HepG2 (cell line): ENCODE results near the gene LDB3. TPM values are rescaled to one million over a fixed set of nuclear protein-coding genes. Genes with fewer than 3 reads are reported as not detected.

ENCODE experiments used
- ATAC-seq: fragments of 200-7000 bp; cut with Tn5 transposase; 3 replicates; pipeline ENCODE4 v1.9.1; 2020; ENCODE audit warnings: mild to moderate bottlenecking, moderate library complexity
- BruUV-seq: library from RNA; stranded (reverse); fragments of 400-500 nt; replicated peaks from 2 replicates; lab custom pipeline; 2021; lab: Mats Ljungman, UMichigan
- CTCF ChIA-PET: fragments of 300-600 bp; formaldehyde crosslinking; extraction: SDS; loops from one replicate; lab custom pipeline; 2021; ENCODE audit warnings: low total read pairs, inconsistent platforms, low intra/inter-chr PET ratio; lab: Yijun Ruan, JAX
- POLR2A ChIA-PET: fragments of 350-600 bp; sonication (Branson Sonifier 250); formaldehyde crosslinking; loops from one replicate; lab custom pipeline; 2020; ENCODE audit warnings: antibody characterized with exemption, inconsistent platforms; lab: Yijun Ruan, JAX
- DNase-seq: peaks from one replicate; pipeline ENCODE4 v3.0.0-alpha.2; 2015; ENCODE audit warnings: low spot score
- FAIRE-seq: peaks from 3 replicates; lab custom pipeline; 2011; peaks lifted over from hg19 to GRCh38; lab: Jason Lieb, UNC
- H2AFZ ChIP-seq: one replicate; pipeline ENCODE4 v1.6.1; 2011; ENCODE audit warnings: low read length, inconsistent platforms
- H3K27ac ChIP-seq: fragments of 300-600 bp; 3 replicates; pipeline ENCODE4 v1.8.0; 2011; ENCODE audit warnings: mixed run types, mild to moderate bottlenecking, mixed read lengths, low read length, inconsistent platforms; ENCODE audit not compliant: insufficient read depth; ENCODE audit errors: extremely low read length
- H3K27me3 ChIP-seq, 2 experiments: fragments of 200-600 bp in 1 of 2; 2 replicates in 1 of 2; 3 replicates in 1 of 2; pipeline versions ENCODE4 v1.6.0 to v1.8.0; 2011; ENCODE audit warnings: low read length in 2 of 2, mild to moderate bottlenecking in 2 of 2, moderate library complexity in 2 of 2, inconsistent platforms in 1 of 2; ENCODE audit not compliant: insufficient read depth in 2 of 2, control insufficient read depth in 1 of 2
- H3K36me3 ChIP-seq, 2 experiments: fragments of 200-600 bp in 1 of 2; replicated peaks in 1 of 2; 2 replicates in 1 of 2; 3 replicates in 1 of 2; pipeline versions ENCODE4 v1.5.1 to v1.8.0; 2011; ENCODE audit warnings: low read length in 2 of 2, inconsistent platforms in 1 of 2; ENCODE audit not compliant: insufficient read depth in 2 of 2, control insufficient read depth in 1 of 2
- H3K4me1 ChIP-seq: 2 replicates; pipeline ENCODE4 v1.5.1; 2012; ENCODE audit warnings: low read length, inconsistent platforms; ENCODE audit not compliant: insufficient read depth
- H3K4me2 ChIP-seq: 2 replicates; pipeline ENCODE4 v1.6.0; 2011; ENCODE audit warnings: low read depth, low read length, inconsistent platforms
- H3K4me3 ChIP-seq, 3 experiments: fragments of 200-600 bp in 1 of 3; sonication (generic), shearing (Covaris generic) in 1 of 3; replicated peaks in 1 of 3; 2 replicates each; pipeline ENCODE4 v1.5.1; 2011 to 2016; ENCODE audit warnings: low read length in 3 of 3, inconsistent platforms in 2 of 3, low read depth in 2 of 3, mild to moderate bottlenecking in 2 of 3, control low read depth in 1 of 3, mixed read lengths in 1 of 3; ENCODE audit not compliant: insufficient read depth in 1 of 3
- H3K79me2 ChIP-seq: one replicate; pipeline ENCODE4 v1.6.1; 2011; ENCODE audit warnings: low read length, inconsistent platforms; ENCODE audit not compliant: insufficient read depth
- H3K9ac ChIP-seq: 2 replicates; pipeline ENCODE4 v1.6.0; 2011; ENCODE audit warnings: mild to moderate bottlenecking, low read depth, low read length, inconsistent platforms; ENCODE audit not compliant: insufficient read depth
- H3K9me3 ChIP-seq: 2 replicates; pipeline ENCODE4 v1.5.1; 2012; ENCODE audit warnings: mild to moderate bottlenecking, low read length
- H4K20me1 ChIP-seq: 2 replicates; pipeline ENCODE4 v1.6.0; 2011; ENCODE audit warnings: inconsistent platforms, mild to moderate bottlenecking, low read length, moderate library complexity; ENCODE audit not compliant: insufficient read depth
- ERF ChIP-seq: IDR thresholded peaks from 2 replicates; pipeline ENCODE4 v1.6.1; 2018; ENCODE audit warnings: missing biosample characterization, missing genetic modification reagents
- FOSL2 ChIP-seq: sonication (generic); formaldehyde crosslinking; IDR thresholded peaks from 2 replicates; pipeline ENCODE4 v1.4.0; 2020; ENCODE audit warnings: missing genetic modification reagents
- FOXM1 ChIP-seq: sonication (generic); formaldehyde crosslinking; IDR thresholded peaks from 2 replicates; pipeline ENCODE4 v1.5.0; 2020; ENCODE audit warnings: missing genetic modification reagents
- MYC ChIP-seq: sonication (generic); formaldehyde crosslinking; IDR thresholded peaks from 2 replicates; pipeline ENCODE4 v1.9.0; 2021; ENCODE audit warnings: missing genetic modification reagents, borderline replicate concordance
- PBX3 ChIP-seq: sonication (generic); formaldehyde crosslinking; IDR thresholded peaks from 2 replicates; pipeline ENCODE4 v1.8.1; 2023; ENCODE audit warnings: missing genetic modification reagents, inconsistent platforms, borderline replicate concordance
- SMAD1 ChIP-seq: sonication (generic); formaldehyde crosslinking; IDR thresholded peaks from 2 replicates; pipeline ENCODE4 v1.4.0; 2020; ENCODE audit warnings: missing genetic modification reagents, low read depth, mild to moderate bottlenecking, borderline replicate concordance
- TIGD3 ChIP-seq: sonication (generic); formaldehyde crosslinking; IDR thresholded peaks from 2 replicates; pipeline ENCODE4 v1.5.1; 2020; ENCODE audit warnings: mild to moderate bottlenecking, missing genetic modification reagents, borderline replicate concordance
- ZBTB21 ChIP-seq: sonication (generic); formaldehyde crosslinking; IDR thresholded peaks from 2 replicates; pipeline ENCODE4 v1.4.0; 2020; ENCODE audit warnings: missing genetic modification reagents
- ZNF407 ChIP-seq: sonication (generic); formaldehyde crosslinking; IDR thresholded peaks from one replicate; pipeline ENCODE4 v1.5.1; 2020; ENCODE audit warnings: mild to moderate bottlenecking, missing genetic modification reagents; ENCODE audit errors: not compliant biosample characterization
- ZNF691 ChIP-seq: sonication (generic); formaldehyde crosslinking; IDR thresholded peaks from 2 replicates; pipeline ENCODE4 v1.4.0; 2020; ENCODE audit warnings: missing genetic modification reagents, low read depth, mild to moderate bottlenecking, borderline replicate concordance
- ZNF780A ChIP-seq: sonication (generic); formaldehyde crosslinking; IDR thresholded peaks from 2 replicates; pipeline ENCODE4 v1.8.0; 2022; ENCODE audit warnings: mild to moderate bottlenecking, missing genetic modification reagents, moderate library complexity
- WGBS: methylation state at CpG from one replicate; pipeline ENCODE4 v1.1.6; 2017; ENCODE audit warnings: low lambda C conversion rate; 5-methylcytosine and 5-hydroxymethylcytosine counted together
- in situ Hi-C: cut with HindIII; loops from 2 replicates; pipeline ENCODE4 v1.10.0; 2017; ENCODE audit warnings: low pct_unique_long_range_greater_than_20kb; ENCODE audit not compliant: extremely low pct_ligation_motif_present
- intact Hi-C: fragments of 100-400 bp; cut with micrococcal nuclease; formaldehyde crosslinking; loops from one replicate; pipeline ENCODE4 v1.10.0; 2022; ENCODE audit not compliant: unreplicated experiment
- polyA plus RNA-seq, 8 experiments: library from polyadenylated mRNA; depleted of rRNA in 3 of 8; stranded (reverse) in 7 of 8; unstranded in 1 of 8; fragments of >200 nt; fragmentation: Illumina TruSeq in 4 of 8; extraction: Trizol in 4 of 8; gene quantifications; 2 replicates each; pipeline versions ENCODE4 v1.2.1 to v1.2.3, GENCODE V29; 2011 to 2016; ENCODE audit warnings: low read depth in 4 of 8, missing spikeins in 1 of 8, mixed read lengths in 1 of 8; ENCODE audit not compliant: insufficient read depth in 1 of 8
- total RNA-seq, 5 experiments: library from RNA; depleted of rRNA; stranded (reverse); fragments of >200 nt; fragmentation: Illumina TruSeq; extraction: Trizol; gene quantifications; 2 replicates each; pipeline ENCODE4 v1.2.3, GENCODE V29; 2016; ENCODE audit warnings: low read depth in 1 of 5

The LDB3 gene
- total and polyA plus RNA-seq, 2 of the 13 experiments (the other 11 are each of a cell fraction or from before 2014, with no cell fraction given) = not detected

DNA sequence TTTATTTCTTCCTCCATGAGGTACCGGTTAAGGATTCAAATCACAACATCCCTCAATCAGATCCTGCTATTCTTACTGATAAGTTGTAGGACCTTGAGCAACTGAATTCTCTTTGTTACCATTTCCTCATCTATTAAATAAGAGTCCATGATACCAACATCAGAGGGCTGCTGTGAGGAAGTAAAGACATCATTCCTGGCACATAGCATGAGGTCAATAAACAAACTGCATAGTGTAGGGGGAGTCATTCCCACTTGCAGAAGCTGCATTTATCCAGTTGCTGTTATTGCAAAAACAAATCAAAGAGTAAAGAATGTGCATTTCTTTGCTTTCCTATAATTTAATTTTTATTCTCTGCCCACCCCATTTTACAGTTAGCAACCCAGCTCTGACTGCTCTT, 36.8 kb downstream of the LDB3 start:
- Histone ChIP-seq H3K9me3 (no peaks in the 10 kb centered on the region), H4K20me1 (no peaks in the 10 kb centered on the region), H3K9ac (no peak overlapping the region), H3K4me1 (no peaks in the 10 kb centered on the region), H3K4me3 (no peak overlapping the region), H3K27me3 (peaks cover under 1 to 5% of the 10 kb centered on the region in 2 experiments; a peak in 2 of 5 replicates), H2AFZ (no peak overlapping the region), H3K4me2 (no peak overlapping the region), H3K27ac (no peak overlapping the region), H3K36me3 (no peaks in the 10 kb centered on the region), H3K79me2 (no peaks in the 10 kb centered on the region)
- DNase-seq (no peak), FAIRE-seq (no peak), ATAC-seq (no peak)
- no TSS peak for BruUV-seq
- WGBS = 77% methylated on average over 1 of the region's 1 CpG
- intact Hi-C loops = no loop called here
- ChIA-PET CTCF (no interaction called here), POLR2A (no interaction called here)
- in situ Hi-C loops = no loop called here
- no peak for TF ChIP-seq FOXM1 (CRISPR knock-in tag)
- TF ChIP-seq ZNF407 (CRISPR knock-in tag) = no peak
- no peak for TF ChIP-seq TIGD3 (CRISPR knock-in tag)
- TF ChIP-seq PBX3 (CRISPR knock-in tag) = no peak
- TF ChIP-seq SMAD1 = no peak
- no peak for TF ChIP-seq ERF
- no peak for TF ChIP-seq MYC (CRISPR knock-in tag)
- no peak for TF ChIP-seq ZNF780A
- TF ChIP-seq FOSL2 (CRISPR knock-in tag) = no peak
- TF ChIP-seq ZBTB21 (CRISPR knock-in tag) = no peak
- TF ChIP-seq ZNF691 (CRISPR knock-in tag) = no peak
